HG03378 (cell line): Measurements from ENCODE around the gene CCDC30.

ENCODE experiments used
- ATAC-seq: cut with Tn5 transposase; IDR thresholded peaks from one replicate; pipeline ENCODE4 v1.9.1; 2021; ENCODE audit warnings: mild to moderate bottlenecking, moderate library complexity; ENCODE audit not compliant: unreplicated experiment

Gene CCDC30

DNA sequence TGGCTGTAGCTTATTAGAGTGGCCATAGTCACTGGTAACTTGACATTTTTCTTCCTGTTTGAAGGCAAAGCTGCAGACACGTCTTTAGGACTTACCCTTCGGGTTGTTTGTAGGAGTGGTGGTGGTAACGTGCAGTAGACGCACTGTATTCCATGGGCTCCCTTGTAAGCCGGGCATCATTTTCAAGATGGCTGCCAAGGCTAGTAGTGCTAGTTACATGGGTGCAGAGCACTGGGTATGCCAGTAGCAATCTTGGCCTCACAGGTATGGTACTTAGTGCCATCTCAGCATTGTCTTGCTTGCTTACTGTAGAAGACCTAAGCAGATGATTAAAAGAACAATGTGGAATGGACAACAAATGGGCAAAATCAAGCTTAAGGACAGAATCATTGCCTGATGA, 221.1 kb downstream of the CCDC30 start:
- no peak for ATAC-seq

- no peak for ATAC-seq
Observed at GRCh38 chr1:42686418-42686817, 223.3 kb downstream of the CCDC30 start.

- ATAC-seq = no peak
Observed at GRCh38 chr1:42689912-42690311, 226.8 kb downstream of the CCDC30 start.

- ATAC-seq = no peak
Observed at GRCh38 chr1:42690477-42691156, 227.5 kb downstream of the CCDC30 start.

GRCh38 chr1:42691157-42691498, 228.0 kb downstream of the CCDC30 start:
- no peak for ATAC-seq

DNA sequence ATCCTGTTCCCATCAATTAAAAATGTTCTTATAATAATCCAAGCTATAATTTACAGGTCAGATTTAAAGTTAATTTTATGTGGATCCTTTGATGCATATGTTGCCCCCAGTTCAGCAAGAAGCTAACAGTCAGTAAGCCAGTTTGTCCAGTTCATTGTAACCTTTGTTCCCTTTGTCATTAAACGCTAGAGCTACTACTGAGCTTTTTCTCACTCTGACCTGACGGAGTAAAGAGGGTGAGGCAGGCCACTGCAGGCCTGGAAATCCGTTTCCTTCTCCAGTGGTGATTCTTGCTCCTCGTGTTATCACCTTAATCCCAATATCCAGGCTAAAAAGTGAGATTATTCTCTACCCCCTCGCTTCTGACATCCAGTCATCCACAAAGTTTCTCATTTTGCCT, 229.4 kb downstream of the CCDC30 start:
- no peak for ATAC-seq

- ATAC-seq = no peak
Observed at GRCh38 chr1:42692911-42693310, 229.8 kb downstream of the CCDC30 start.

- ATAC-seq = no peak
Observed at GRCh38 chr1:42698081-42698813, 235.2 kb downstream of the CCDC30 start.

DNA sequence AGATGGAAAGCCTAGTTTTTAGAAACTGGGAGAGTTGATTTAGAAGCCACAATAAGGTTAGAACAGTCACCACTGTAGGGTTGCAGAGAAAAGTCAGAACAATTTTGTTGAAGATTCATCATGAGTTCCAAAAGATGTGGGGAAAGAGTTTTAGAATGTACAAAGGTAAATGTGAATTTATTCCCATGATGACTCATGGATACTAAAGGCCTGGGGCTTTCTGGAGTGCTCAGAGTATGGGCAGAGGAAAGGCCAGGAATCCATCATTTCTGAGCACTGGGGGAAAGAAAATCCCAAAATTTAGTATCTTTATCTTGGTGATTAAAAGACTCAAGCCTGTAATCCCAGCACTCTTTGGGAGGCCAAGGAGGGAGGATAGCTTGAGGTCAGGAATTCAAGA, 236.9 kb downstream of the CCDC30 start:
- no peak for ATAC-seq

DNA sequence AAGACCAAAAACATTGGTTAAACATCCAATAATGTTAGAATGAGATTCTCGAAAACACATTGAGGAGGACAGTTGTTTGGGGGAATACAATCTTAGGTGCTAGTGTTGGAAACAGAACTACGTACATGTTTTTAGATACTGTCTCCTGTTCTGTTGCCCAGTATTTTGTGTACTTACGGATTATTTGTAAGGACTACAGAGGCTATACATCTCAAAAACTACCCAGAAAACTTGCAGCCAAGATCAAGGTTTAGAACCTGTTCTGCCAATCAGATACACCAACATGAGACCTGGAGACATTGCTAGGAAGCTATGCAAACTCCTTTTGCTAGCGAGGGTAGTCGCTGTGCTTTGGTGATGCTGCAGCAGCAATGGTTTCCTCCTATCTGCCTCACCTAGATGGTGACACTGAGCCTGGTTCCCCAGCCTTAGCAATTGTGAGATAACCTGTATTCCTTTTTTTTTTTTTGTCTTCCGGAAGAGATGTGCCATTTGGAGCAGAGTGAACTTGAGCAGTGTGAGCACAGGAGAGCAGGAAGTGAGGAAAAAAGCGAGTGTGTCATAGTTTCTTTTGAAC, 240.9 kb downstream of the CCDC30 start:
- no peak for ATAC-seq
